Retinal pigment epithelial cell (primary cell): ENCODE data around the gene RSPH6A.
A peak's percentile ranks its signal among the peaks of the same experiment; 100 is the strongest.

ENCODE experiments used
- DNase-seq: peaks from one replicate; pipeline ENCODE4 v3.0.0-alpha.2; 2010; ENCODE audit warnings: low read depth
- H3K4me3 ChIP-seq: 2 replicates; pipeline ENCODE4 v1.5.1; 2011; ENCODE audit warnings: mild to moderate bottlenecking, low read length, control low read depth, moderate library complexity
- CTCF ChIP-seq: conservative IDR thresholded peaks from 2 replicates; pipeline ENCODE4 v1.5.1; 2011; ENCODE audit warnings: low read depth, low read length, control low read depth, inconsistent platforms

Gene RSPH6A

DNA sequence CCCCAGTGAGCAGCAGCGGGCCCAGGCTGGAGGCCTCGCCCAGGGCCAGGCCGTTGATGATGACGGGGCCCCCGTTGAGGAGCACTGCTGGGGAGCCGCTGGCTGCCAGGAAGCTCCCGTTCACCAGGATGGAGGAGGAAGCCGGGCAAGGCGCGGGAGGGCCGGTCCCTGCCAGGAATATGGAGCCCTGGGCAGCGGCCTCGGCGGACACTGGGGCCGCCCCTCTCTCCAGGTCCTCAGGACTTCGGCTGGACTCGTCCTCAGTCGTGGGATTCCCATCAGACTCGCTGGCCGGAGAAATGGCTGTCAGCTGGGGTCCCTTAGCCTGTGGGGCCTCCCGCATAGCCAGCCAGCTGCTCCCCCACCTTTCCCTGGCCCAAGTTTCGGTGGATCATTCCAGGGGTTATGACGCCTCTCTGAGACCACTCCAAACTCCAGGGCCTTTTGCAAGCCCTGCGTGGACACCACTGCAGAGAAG lies 48.2 kb downstream of the RSPH6A start:
- no peak for DNase-seq
- TF ChIP-seq CTCF: no peak
- peak overlapping the region; percentile 77 for H3K4me3 ChIP-seq

GRCh38 chr19:45766296-45766868 lies 48.7 kb downstream of the RSPH6A start:
- DNase-seq: no peak
- TF ChIP-seq CTCF: no peak
- no peak overlapping the region for H3K4me3 ChIP-seq

GRCh38 chr19:45765702-45766295 lies 49.3 kb downstream of the RSPH6A start:
- no peak for DNase-seq
- TF ChIP-seq CTCF: no peak
- H3K4me3 ChIP-seq: no peak overlapping the region

GRCh38 chr19:45764945-45765701 lies 50.0 kb downstream of the RSPH6A start:
- no peak overlapping the region for H3K4me3 ChIP-seq
- TF ChIP-seq CTCF: no peak
- DNase-seq: no peak

GRCh38 chr19:45764475-45764874 lies 50.6 kb downstream of the RSPH6A start:
- H3K4me3 ChIP-seq: no peak overlapping the region
- no peak for TF ChIP-seq CTCF
- no peak for DNase-seq

- H3K4me3 ChIP-seq: no peak overlapping the region
- TF ChIP-seq CTCF: no peak
- no peak for DNase-seq
Measured at GRCh38 chr19:45763691-45764294, 51.3 kb downstream of the RSPH6A start.
